GM21390 (cell line): ENCODE results near the gene NCS1.

Source experiments
- ATAC-seq: cut with Tn5 transposase; IDR thresholded peaks from one replicate; pipeline ENCODE4 v1.9.1; 2021; ENCODE audit not compliant: unreplicated experiment

NCS1 gene

DNA sequence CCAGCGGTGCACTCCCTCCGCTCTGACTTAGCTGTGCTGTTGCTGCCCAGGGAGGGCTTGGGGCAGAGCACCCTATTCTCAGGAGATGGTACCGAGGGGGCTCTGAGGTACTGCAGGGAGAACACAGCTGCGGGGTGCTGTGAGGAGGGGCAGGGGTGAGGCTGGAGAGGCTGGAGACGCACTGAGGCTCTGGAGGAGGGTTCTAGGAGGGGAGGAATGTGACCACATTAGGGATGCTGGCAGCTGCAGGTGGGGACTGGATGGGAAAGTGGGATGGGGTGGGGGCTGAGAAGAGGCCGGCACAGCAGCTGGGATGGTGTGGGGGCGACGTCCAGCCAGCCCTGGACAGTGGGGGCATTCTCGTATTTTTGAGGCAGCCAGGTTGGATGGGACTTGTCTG lies 20.9 kb downstream of the NCS1 start:
- no peak for ATAC-seq

DNA sequence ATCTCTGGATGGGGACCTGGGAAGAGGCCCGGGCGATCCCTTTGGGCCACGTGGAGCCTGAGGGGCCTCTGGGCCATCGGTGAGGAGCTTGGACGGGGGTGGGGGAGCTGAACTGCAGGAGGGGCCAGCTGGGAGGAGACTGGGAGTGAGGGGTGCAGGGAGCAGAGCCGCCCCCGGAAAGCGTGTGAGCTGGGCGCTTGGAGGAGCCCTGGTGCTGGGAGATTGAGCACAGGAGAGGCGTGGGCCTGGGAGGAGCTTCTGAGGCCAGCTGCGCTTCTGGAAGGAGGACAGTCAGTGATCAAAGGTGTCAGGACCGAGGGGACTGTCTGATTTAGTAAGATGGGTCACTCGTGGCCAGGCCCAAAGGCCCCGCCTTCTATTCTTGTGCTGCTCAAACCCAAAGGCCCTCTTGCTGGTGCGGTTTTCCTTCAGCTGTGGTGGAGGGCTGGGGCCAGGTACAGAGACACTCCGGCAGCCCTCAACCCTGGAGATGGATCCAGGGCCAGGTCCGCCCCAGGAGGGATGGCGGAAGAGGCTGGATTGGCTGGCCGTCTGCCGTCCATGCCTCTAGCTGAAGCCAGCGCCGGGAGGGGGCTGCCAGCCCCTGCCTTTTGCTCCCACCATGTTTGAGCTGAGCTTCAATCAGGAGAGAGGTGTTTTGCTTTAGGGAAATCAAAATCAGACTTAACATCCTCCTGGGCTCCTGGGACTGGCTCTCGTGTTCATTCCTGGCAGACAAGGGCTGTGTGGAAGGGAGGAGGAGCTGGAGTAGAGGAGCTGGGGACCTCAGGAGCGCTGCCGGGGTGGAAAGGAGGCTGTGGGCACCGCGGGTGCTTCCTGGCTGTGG lies 21.6 kb downstream of the NCS1 start:
- no peak for ATAC-seq

DNA sequence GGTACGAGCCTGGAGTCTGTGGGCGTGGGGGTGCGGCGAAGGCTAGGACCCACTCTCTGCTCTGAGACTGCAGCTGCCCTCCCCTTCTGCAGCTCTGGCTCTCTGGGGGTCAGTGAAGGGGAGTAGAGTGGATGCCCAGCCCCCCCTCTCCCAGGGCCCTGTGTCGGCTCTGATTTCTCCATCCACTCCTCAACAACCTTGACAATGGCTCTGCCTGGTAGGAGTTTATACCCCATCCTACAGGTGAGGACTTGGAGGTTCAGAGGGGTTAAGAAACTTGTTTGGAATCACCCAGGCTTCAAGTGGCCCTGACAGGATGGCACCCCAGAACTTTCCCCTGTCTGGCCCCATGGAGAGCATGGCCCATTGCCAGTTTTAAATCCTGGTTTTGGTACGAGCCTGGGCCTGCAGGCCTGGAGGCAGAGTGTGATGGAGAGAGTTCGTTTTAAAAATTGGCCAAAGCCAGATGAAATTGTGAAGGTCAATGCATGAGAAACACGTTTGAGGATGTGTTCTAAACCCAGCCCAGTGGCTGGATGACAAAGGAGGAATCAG lies 22.3 kb downstream of the NCS1 start:
- ATAC-seq, result no peak

DNA sequence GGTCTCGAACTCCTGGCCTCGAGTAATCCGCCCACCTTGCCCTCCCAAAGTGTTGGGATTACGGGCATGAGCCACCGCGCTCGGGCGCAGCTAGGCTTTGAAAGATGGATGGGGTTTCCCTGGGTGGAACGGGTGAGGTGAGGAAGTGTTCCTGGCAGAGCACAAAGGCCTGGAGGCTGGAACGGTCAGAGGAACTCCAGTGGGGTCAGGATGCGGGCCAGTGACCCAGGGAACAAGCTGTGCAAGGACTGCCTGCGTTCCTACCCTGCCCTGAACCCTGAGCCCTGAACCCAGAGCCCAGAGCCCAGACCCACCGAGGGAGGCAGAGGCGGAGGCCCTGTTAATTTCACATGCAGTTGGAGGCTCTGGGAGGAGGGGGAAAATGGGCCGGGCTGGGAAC lies 23.4 kb downstream of the NCS1 start:
- ATAC-seq, result no peak

DNA sequence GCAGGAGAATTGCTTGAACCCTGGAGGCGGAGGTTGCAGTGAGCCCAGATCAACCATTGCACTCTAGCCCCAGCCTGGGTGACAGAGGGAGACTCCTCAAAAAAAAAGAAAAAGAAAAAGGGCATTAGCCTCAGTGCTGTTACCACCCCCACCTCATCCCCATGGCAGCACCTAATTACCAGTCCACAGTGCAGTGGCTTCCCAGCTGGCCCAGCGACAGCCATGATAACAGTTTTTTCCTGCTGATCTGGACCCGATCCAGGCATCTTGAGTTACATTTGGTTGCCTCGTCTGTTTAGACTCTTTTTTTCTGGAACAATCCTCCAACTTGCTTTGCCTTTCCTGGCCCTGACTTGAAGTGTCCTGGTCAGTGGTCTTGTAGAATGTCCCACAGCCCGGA lies 24.4 kb downstream of the NCS1 start:
- ATAC-seq, result no peak

DNA sequence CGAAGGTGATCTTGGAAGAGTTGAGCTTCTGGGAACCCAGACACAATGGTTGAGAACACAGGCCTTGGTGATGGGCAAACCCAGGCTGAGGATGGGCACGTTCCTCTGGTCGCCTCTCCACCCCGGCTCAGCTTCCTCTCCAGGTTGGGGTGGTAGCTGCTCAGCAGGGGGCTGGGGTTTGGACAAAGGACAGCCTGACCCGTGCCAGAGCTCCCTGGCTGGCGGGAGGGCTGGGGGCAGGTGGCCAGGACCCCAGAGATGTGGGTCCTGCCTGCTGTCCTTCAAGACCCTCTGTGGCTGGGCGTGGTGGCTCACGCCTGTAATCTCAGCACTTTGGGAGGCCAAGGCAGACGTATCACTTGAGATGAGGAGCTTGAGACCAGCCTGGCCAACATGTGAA lies 25.2 kb downstream of the NCS1 start:
- ATAC-seq, result no peak

DNA sequence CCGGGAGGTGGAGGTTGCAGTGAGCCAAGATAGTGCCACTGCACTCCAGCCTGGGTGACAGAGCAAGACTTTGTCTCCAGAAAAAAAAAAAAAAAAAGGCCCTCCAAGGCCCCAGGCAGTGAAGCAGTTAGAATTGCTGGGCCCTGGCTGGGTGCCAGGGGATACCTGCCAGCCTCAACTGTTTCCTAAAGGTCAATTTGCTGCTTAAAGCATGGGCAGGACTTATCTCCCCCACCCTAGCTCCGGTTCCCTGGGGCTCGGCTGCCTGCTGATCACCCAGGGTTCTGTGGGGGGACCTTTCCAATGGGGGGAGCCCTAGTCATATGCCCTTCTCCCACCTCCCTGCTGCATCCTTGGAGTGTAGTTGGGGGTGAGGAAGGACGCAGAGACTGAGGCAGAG lies 25.7 kb downstream of the NCS1 start:
- no peak for ATAC-seq

DNA sequence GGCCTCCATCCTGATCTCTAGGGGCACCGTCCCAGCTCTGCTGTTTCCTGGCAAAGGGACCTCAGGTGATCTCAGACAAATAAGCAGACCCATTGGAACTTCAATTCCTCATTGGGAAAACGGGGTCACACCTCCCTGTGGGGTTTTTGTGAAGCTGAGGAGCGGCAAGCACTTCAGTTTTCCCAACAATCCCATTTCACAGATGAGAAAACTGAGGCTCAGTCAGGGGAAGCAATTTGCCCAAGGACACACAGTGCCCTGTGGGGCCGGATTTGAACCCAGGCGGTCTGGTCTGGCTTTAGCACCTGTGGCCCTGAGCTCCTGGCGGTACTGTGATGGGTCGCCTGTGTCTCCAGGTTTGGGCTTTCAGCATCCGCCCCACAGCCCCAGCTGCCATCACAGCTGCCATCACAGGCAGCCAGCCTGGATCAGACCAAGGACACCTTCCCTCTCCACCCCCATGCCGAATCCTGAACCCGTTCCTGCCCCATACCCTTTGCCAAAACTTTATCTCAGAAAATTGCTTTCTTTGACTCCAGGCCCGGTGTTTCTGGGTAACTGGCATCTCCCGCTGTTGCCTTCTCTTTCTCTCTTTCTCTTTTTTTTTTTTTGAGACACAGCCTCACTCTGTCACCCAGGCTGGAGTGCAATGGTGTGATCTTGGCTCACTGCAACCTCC lies 26.4 kb downstream of the NCS1 start:
- ATAC-seq, result no peak

DNA sequence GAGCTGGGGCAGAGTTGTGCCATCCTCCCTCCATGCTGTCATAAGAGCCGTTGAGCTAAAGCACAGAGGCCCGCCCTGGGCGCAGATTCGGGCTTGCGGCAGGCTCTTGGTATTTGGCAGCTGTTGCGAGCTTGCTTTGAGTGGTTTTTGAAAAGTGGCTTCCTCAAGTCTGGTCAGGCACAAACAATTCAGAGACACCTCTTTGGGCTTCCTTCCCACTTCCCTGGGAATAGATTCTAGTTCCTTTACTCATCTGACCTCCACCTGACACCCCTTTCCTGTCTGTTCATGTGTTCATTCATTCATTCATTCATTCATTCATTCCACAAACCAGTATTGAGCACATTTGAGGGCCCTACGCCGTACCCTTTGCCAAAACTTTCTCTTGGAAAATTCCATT lies 27.4 kb downstream of the NCS1 start:
- no peak for ATAC-seq

DNA sequence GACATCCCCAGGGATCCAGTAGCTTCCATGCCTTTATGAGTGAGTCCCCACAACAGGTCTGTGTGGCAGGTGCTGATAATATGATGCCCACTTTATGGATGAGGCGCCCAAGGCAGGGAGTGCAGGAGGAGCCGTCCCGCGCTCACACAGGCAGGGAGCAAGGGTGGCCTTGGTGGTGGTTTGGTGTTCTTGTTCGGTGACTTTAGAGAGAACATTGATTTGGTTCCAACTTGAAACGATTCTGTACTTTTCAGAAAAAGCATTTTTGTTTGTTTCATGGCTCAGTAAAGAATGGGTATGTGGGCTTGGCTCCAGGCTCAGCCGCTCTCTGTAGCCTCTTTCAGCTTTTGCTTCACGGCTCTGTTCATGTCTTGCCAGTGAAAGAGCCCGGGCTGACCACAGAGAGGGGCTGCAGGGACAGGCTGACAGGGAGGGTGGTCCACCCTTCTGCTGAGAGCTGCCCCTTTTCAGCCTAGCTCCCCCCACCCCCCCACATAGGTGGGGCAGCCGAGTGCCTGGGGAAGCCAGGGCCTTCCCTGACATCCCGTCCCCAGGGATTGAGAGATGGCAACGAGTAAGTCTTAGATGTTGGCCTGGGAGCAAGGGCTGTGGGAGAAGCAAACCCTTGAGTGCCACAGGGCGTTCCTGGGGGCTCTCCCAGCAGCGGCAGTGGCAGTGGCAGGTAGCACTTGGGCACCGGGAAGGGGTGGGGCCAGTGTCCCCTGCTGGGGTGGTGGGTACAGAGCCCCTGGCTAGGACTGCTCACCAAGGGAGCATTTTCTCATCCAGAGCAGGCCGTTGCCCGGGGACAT lies 28.0 kb downstream of the NCS1 start:
- no peak for ATAC-seq

DNA sequence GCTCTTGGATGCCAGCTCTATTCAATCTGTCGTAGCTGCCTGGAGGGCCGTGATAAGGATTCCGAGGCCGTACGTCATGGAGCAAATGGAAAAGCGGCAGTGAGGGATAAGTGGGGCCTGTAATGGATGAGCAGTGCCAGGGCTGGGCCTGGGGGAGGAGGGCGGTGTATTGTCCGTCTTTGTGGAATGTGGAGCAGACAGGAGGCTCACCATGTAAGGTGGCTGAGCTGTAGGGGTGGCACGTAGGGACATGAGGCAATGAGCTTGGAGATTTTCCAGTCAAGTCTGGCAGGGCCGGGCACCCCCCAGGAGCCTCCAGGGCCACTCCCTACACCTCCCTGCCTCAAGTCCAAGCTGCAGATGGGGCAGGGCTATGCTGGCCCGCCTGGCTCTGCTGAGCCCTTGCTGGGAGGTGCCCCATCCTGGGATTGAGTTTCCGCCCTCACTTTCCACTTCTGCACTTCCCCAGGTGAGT lies 29.2 kb downstream of the NCS1 start:
- no peak for ATAC-seq

DNA sequence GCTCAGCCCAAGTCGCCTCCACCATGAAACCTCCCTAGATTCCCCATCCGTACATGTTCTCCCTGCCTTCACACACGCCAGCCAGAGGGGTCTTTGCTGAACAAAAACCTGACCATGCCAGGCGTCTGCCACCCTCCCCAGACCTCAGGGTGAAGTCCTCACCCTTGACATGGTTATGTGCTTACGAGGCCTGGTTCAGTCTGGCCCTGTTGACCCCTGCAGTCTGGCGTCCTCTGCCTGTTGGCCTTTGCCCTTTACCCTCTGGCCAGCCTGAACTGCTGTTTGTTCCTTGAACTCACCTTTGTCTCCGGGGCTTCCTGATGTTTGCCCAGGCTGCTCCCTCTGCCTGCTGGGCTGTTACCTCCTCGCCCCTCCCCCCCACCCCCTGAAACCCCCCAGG lies 29.8 kb downstream of the NCS1 start:
- ATAC-seq, result no peak

DNA sequence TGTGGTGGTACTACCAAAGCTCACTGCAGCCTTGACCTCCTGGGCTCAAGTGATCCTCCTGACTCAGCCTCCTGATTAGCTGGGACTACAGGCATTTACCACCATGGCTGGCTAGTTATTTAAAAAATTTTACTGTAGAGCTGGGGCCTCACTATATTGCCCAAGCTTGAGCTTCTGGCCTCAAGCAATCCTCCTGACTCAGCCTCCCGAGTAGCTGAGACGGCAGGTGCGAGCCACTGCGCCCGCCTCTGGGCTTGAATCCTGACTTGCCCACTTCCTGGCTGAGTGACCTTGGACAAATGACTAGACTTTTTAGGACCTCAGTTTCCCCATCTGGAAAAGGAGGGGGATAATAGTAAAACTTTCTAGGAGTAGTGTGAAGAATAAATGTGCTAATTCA lies 32.1 kb downstream of the NCS1 start:
- ATAC-seq, result no peak

DNA sequence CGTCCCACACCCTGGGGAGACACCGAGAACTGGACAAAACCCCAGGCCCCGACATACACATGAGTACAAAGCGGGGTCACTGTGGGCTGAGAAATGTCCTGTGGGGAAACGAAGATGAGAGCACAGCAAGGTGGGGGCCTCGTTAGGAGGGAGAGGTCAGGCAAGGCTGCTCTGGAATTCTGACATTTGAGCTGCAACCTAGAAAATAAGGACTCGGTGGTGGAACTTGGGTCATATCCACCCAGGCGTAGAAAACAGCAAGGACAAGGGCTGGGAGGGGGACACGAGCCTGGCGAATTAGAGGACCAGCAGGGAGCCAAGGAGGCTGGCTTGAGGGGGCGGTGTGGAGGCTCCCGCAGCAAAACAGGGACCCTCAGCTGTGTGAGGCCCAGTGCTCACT lies 32.8 kb downstream of the NCS1 start:
- no peak for ATAC-seq

DNA sequence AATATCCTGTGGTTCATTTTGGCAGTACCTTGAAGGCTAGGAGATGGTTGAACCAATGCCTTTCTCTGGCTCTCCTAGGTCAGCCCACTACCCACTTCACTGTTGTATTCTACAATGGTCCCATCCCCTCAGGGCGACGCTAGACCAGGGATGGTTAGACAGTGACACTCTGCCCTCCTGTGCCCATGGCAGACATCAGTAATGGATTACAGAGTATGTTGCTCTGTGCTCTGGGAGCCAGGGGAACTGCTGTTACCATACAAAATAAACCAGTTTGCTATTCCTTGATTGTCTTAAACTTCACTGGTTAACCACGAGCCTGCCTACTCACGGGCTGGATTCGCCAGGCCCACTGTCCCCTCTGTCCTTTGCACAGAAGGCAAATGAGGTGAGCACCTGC lies 33.7 kb downstream of the NCS1 start:
- no peak for ATAC-seq

DNA sequence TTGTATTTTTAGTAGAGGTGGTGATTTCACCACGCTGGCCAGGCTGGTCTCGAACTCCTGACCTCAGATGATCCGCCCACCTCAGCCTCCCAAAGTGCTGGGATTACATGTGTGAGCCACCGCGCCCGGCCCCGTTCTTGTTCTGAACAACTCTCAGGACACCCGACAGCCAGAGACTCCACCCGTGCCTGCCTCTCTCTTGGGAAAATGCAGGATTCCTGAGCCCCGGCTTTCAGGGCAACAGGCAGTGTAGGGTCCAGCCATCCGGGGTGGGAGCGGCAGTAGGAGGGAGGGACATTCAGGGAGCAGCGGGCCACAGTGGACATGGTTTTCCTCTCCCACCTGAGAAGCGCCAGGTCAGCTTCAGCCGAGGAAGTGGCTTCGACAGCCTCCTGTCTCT lies 34.4 kb downstream of the NCS1 start:
- ATAC-seq, result no peak

DNA sequence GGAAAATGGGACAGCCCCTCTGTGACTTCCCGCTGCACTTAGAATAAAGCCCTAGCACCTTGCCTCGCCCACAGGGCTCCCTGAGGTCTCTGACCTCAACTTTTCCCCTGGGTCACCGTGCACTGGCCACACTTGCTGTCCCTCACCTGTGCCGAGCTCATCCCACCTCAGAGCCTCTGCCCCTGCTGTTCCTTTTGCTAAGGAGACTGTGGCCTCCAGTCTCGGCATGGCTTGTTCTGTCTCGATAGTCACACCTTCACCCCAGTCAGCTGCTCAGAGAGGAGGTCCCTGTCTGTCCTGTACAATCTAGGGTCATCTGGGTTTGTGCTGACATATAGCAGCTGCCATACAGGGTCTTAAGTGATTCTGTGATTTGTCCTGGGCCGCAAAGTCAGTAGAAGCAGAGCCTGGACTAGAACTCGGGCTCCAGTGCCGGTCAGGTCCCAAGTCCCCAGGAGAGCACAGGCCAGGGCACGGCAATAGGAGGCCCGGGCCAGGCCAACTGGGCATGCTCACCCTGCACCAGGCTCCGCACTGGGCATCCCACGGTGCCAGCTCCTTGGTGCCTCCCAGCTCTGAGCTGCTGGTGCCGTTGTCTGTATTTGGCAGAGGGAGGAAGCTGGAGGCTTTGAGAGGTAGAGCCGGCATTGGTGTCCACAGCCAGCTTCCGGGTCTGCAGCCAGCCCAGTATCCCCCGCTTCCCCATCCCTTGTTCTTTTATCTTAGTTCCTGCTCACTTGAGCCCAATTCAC lies 35.2 kb downstream of the NCS1 start:
- no peak for ATAC-seq

DNA sequence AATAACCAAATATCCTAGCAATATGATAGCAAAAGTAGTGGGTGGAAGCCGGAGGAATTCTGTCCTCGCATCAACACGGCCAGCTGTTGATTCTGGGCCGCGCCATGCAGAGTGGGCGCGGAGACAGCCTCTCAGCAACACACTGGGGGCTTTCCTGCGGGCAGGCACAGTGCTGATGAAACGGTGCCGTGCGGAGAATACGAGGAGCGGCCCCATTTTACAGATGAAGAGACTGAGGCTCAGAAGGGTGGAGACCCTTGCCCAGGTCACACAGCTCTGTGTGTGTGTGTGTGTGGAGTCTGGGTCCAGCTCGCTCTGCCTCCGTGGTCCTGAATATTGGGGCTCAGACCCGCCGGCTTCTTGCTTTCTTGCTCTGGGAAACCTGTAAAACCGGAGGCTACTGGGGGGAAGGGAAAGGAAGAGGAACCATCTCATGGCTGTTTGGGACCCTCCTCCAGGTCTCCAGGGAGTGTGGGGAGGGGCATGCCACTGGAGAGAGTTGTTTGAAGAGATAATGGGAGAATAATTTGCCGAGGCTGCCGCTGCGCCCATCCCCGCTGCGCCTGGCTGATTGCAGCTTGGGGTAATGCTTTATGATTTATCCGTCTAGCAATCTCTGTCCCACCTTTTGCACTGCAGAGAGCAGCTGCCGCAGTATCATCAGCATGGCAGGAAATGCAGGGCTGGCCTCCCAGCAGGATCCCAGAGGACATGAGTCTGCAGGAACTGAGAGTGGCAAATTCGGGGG lies 36.6 kb downstream of the NCS1 start:
- ATAC-seq, result no peak

DNA sequence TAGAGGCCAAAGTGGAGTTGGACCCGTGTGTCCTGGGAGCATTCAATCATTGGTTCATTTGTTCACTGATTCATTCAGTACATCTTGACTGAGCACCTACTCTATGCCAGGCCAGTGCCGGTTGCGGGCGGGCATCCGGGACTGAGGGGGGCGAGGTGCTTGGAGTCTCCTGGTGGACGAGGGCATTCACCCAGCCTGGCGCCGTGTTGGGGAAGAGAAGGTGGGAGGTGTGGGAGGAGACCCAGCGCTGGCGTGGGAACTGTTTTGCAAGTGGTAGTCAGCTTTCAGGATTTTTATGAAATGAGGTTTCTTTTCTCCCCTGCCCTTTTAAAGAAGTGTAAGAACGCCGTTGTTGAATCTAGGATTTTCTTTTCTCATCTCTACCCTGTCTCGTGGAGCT lies 37.2 kb downstream of the NCS1 start:
- ATAC-seq, result no peak
